ENCODE data around the gene NRROS. TPM values are rescaled to one million over a fixed set of nuclear protein-coding genes. Genes with fewer than 3 reads are reported as not detected.

The NRROS gene
- total RNA-seq, 4 donors from 2014 or later, result 0.18 to 4.8 (median 0.70) TPM; not detected in 1

- no peaks in the 10 kb centered on the region for H3K36me3 ChIP-seq
- peaks cover 5 to 32% (median 5%) of the 10 kb centered on the region in 3 donors for H3K4me1 ChIP-seq
- intact Hi-C loops (cut with DNase I), result no loop called here
- H3K9me3 ChIP-seq, result no peaks in the 10 kb centered on the region
- no peak for DNase-seq
- peak overlapping the region; percentile 93 to 95 (median 94) for H3K27ac ChIP-seq
- TF ChIP-seq POLR2A (IDR thresholded peaks at IDR 0.05) (no peak), CTCF (IDR thresholded peaks at IDR 0.05) (no peak)
- peak overlapping the region; percentile 64 to 80 (median 72) for H3K4me3 ChIP-seq
- WGBS, 2 donors, result 3 to 13% methylated on average over 5 of the region's 5 CpGs
- H3K27me3 ChIP-seq, result no peaks in the 10 kb centered on the region
Observed at GRCh38 chr3:196631682-196632045, 7.8 kb upstream of the NRROS start.

GRCh38 chr3:196632046-196632751 lies 7.3 kb upstream of the NRROS start:
- peak; percentile 57 for DNase-seq
- Histone ChIP-seq H3K4me3 (peak overlapping the region; percentile 64 to 80 (median 72)), H3K36me3 (no peaks in the 10 kb centered on the region), H3K27me3 (no peaks in the 10 kb centered on the region), H3K27ac (peak overlapping the region; percentile 93 to 95 (median 94)), H3K4me1 (peaks cover 5 to 32% (median 5%) of the 10 kb centered on the region in 3 donors), H3K9me3 (no peaks in the 10 kb centered on the region)
- intact Hi-C loops (cut with DNase I), result no loop called here
- TF ChIP-seq POLR2A (IDR thresholded peaks at IDR 0.05) (peak in 3 of 4 donors; percentile 48 to 69 (median 60)), CTCF (IDR thresholded peaks at IDR 0.05) (peak in 3 of 6 experiments; percentile 7 to 15 (median 12))
- WGBS, 2 donors, result 0% methylated on average over 5 to 24 of the region's 43 CpGs

GRCh38 chr3:196633555-196634151 lies 5.8 kb upstream of the NRROS start:
- peaks cover 0 to 4% (median 0%) of the 10 kb centered on the region in 4 donors for H3K27me3 ChIP-seq
- H3K36me3 ChIP-seq, result no peaks in the 10 kb centered on the region
- 63 to 68% methylated on average over 2 to 11 of the region's 12 CpGs for WGBS, 2 donors
- no peaks in the 10 kb centered on the region for H3K9me3 ChIP-seq
- TF ChIP-seq POLR2A (IDR thresholded peaks at IDR 0.05), result no peak
- TF ChIP-seq CTCF (IDR thresholded peaks at IDR 0.05), result no peak
- no peak for DNase-seq
- H3K4me1 ChIP-seq, result peaks cover 5 to 35% (median 5%) of the 10 kb centered on the region in 3 donors
- H3K4me3 ChIP-seq, result peak overlapping the region in 2 of 4 donors; percentile 77 to 80
- H3K27ac ChIP-seq, result peak overlapping the region; percentile 93 to 95 (median 94)
- intact Hi-C loops (cut with DNase I), result no loop called here

- no peak for DNase-seq
- Histone ChIP-seq H3K4me3 (peak overlapping the region in 1 of 4 donors; percentile 80), H3K9me3 (no peaks in the 10 kb centered on the region), H3K36me3 (no peaks in the 10 kb centered on the region), H3K27ac (peak overlapping the region in 3 of 4 donors; percentile 94 to 95 (median 95)), H3K4me1 (peaks cover 5 to 41% (median 8%) of the 10 kb centered on the region in 3 donors), H3K27me3 (peaks cover 0 to 9% (median 0%) of the 10 kb centered on the region in 4 donors)
- intact Hi-C loops (cut with DNase I), result no loop called here
- no peak for TF ChIP-seq CTCF (IDR thresholded peaks at IDR 0.05)
- WGBS, 2 donors, result 93% methylated on average over 5 of the region's 10 CpGs; no CpG with 5 or more reads in 1 of the 2 donors
Observed at GRCh38 chr3:196634224-196634623, 5.3 kb upstream of the NRROS start.

- Histone ChIP-seq H3K9me3 (no peaks in the 10 kb centered on the region), H3K36me3 (no peaks in the 10 kb centered on the region), H3K27ac (peak overlapping the region in 2 of 4 donors; percentile 30 to 94), H3K4me1 (peaks cover 5 to 47% (median 14%) of the 10 kb centered on the region in 3 donors), H3K4me3 (no peak overlapping the region), H3K27me3 (peaks cover 0 to 15% (median 0%) of the 10 kb centered on the region in 4 donors)
- intact Hi-C loops (cut with DNase I), result no loop called here
- DNase-seq, result no peak
- 84 to 93% methylated on average over 6 of the region's 7 CpGs for WGBS, 2 donors
- no peak for TF ChIP-seq POLR2A (IDR thresholded peaks at IDR 0.05)
- no peak for TF ChIP-seq CTCF (IDR thresholded peaks at IDR 0.05)
Observed at GRCh38 chr3:196634829-196635228, 4.7 kb upstream of the NRROS start.

Measured in esophagus squamous epithelium (tissue), 5 donors.